Measurements from ENCODE around the gene PDE6B. TPM values are rescaled to one million over a fixed set of nuclear protein-coding genes. Genes with fewer than 3 reads are reported as not detected.

PDE6B gene
- total and polyA plus RNA-seq, 2 of the 13 experiments (the other 11 are each of a cell fraction or from before 2014, with no cell fraction given) = 0.38 to 0.40 TPM

- TF ChIP-seq KLF9 (CRISPR knock-in tag; IDR thresholded peaks at IDR 0.05; ENCODE audit: low read depth) (no peak), REL (CRISPR knock-in tag; conservative IDR thresholded peaks at IDR 0.05) (0 out of 2 replicates have a peak, but pooled peaks have one; percentile 43), TEAD2 (CRISPR knock-in tag; IDR thresholded peaks at IDR 0.05) (no peak), ATF1 (CRISPR knock-in tag; IDR thresholded peaks at IDR 0.05) (no peak), ZNF230 (CRISPR knock-in tag; IDR thresholded peaks at IDR 0.05) (0 out of 2 replicates have a peak, but pooled peaks have one; percentile 57), ZNF773 (CRISPR knock-in tag; IDR thresholded peaks at IDR 0.05; ENCODE audit: borderline replicate concordance) (0 out of 2 replicates have a peak, but pooled peaks have one; percentile 30), HOXA5 (CRISPR knock-in tag; IDR thresholded peaks at IDR 0.05) (no peak), KAT7 (CRISPR knock-in tag; IDR thresholded peaks at IDR 0.05; ENCODE audit: borderline replicate concordance) (no peak), SMAD1 (CRISPR knock-in tag; IDR thresholded peaks at IDR 0.05; ENCODE audit: borderline replicate concordance, low read depth) (peak; percentile 19; the same call in 1 of the 2 replicates), ZMYM3 (CRISPR knock-in tag; IDR thresholded peaks at IDR 0.05) (0 out of 2 replicates have a peak, but pooled peaks have one; percentile 4), PRPF4 (IDR thresholded peaks at IDR 0.05; ENCODE audit: low read depth, low read length, poor library complexity, severe bottlenecking) (no peak), ZBTB10 (CRISPR knock-in tag; IDR thresholded peaks at IDR 0.05; ENCODE audit: borderline replicate concordance) (no peak), ZNF335 (CRISPR knock-in tag; IDR thresholded peaks at IDR 0.05) (no peak), HDAC1 (CRISPR knock-in tag; IDR thresholded peaks at IDR 0.05) (peak; percentile 67), ZNF782 (CRISPR knock-in tag; IDR thresholded peaks at IDR 0.05; ENCODE audit: borderline replicate concordance) (peak; percentile 60; the same call in 1 of the 2 replicates), HOXA9 (CRISPR knock-in tag; IDR thresholded peaks at IDR 0.05; ENCODE audit: borderline replicate concordance) (no peak), MXD1 (CRISPR knock-in tag; IDR thresholded peaks at IDR 0.05) (peak; percentile 63), SMARCC2 (IDR thresholded peaks at IDR 0.05) (no peak), ZNF800 (CRISPR knock-in tag; IDR thresholded peaks at IDR 0.05) (no peak), ZNF547 (CRISPR knock-in tag; IDR thresholded peaks at IDR 0.05) (peak; percentile 78; the same call in 1 of the 2 replicates), ZNF678 (CRISPR knock-in tag; IDR thresholded peaks at IDR 0.05) (peak; percentile 83; the same call in 1 of the 2 replicates), ZNF704 (CRISPR knock-in tag; IDR thresholded peaks at IDR 0.05; ENCODE audit: borderline replicate concordance) (peak; percentile 82; the same call in 1 of the 2 replicates), AGO1 (IDR thresholded peaks at IDR 0.05; ENCODE audit: low read depth, low read length, poor library complexity, severe bottlenecking) (peak; percentile 68), ZNF605 (CRISPR knock-in tag; IDR thresholded peaks at IDR 0.05) (no peak)
Observed at GRCh38 chr4:674172-675035, 49.0 kb downstream of the PDE6B start, which contains the start of the genes ATP5ME and MYL5 (continued).
